Suprapubic skin (tissue), 4 donors: ENCODE measurements around the gene LEKR1.

Experiments
- CTCF ChIP-seq, 2 donors: fragments of 200-600 bp in 1 of 2; fragments of 450-650 bp in 1 of 2; sonication (generic) in 1 of 2; IDR thresholded peaks; one replicate each; pipeline ENCODE4 v1.5.1; 2016 to 2019; ENCODE audit warnings: antibody characterized with exemption in 2 of 2, mild to moderate bottlenecking in 1 of 2, moderate library complexity in 1 of 2
- EP300 ChIP-seq: sonication (generic); formaldehyde crosslinking; IDR thresholded peaks from one replicate; pipeline ENCODE4 v1.6.1; 2017; ENCODE audit warnings: antibody characterized with exemption
- POLR2A ChIP-seq, 2 donors: fragments of 450-650 bp; IDR thresholded peaks; one replicate each; pipeline ENCODE4 v1.6.1; 2017; ENCODE audit warnings: antibody characterized with exemption in 2 of 2, mild to moderate bottlenecking in 2 of 2, moderate library complexity in 2 of 2
- POLR2AphosphoS5 ChIP-seq, 3 donors: sonication (generic); formaldehyde crosslinking; IDR thresholded peaks; one replicate each; pipeline ENCODE4 v1.6.1; 2017; ENCODE audit warnings: antibody characterized with exemption in 3 of 3

GRCh38 chr3:157040456-157040855 is 214.3 kb downstream of the LEKR1 start:
- no peak for TF ChIP-seq CTCF (IDR thresholded peaks at IDR 0.05)
- TF ChIP-seq POLR2A (IDR thresholded peaks at IDR 0.05) = no peak
- no peak for TF ChIP-seq POLR2AphosphoS5 (IDR thresholded peaks at IDR 0.05)
- TF ChIP-seq EP300 = no peak
